ENCODE data around the gene GPI.
"Not testable (repeated sequence)": the region's sequence is repeated elsewhere in the genome, so short reads cannot be mapped to it uniquely, and the experiment has no call there.

Gene GPI

GRCh38 chr19:34370117-34370516 lies 5.1 kb downstream of the GPI start:
- no peak for DNase-seq

GRCh38 chr19:34370983-34371382 lies 6.0 kb downstream of the GPI start:
- no peak for DNase-seq

DNA sequence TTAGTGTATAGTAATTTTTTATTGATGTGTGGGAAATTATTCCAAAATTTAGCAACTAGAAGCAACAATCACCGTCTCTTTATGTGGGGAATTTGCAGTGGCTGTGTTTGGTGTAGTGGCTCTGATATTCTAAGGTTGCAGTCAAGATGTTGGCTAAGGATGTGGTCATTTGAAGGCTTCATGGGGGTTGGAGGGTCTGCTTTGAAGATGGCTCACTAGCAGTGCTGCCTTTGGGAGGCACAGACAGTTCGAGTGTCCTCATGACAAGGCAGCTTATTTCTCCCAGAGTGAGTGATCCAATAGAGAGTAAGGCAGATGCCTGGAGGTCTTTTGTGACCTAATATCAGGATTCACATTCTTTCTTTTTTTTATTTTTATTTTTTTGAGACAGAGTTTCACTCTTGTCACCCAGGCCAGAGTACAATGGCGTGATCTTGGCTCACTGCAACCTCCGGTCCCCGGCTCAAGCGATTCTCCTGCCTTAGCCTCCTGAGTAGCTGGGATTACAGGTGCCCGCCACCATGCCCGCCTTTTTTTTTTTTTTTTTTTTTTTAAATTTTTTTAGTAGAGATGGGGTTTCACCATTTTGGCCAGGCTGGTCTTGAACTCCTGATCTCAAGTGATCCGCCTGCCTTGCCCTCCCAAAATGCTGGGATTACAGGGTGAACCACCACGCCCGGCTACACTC lies 8.7 kb downstream of the GPI start:
- no peak for DNase-seq

- DNase-seq = no peak
Measured at GRCh38 chr19:34375598-34375997, 10.6 kb downstream of the GPI start.

- DNase-seq = no peak
Measured at GRCh38 chr19:34380639-34381241, 15.7 kb downstream of the GPI start.

DNA sequence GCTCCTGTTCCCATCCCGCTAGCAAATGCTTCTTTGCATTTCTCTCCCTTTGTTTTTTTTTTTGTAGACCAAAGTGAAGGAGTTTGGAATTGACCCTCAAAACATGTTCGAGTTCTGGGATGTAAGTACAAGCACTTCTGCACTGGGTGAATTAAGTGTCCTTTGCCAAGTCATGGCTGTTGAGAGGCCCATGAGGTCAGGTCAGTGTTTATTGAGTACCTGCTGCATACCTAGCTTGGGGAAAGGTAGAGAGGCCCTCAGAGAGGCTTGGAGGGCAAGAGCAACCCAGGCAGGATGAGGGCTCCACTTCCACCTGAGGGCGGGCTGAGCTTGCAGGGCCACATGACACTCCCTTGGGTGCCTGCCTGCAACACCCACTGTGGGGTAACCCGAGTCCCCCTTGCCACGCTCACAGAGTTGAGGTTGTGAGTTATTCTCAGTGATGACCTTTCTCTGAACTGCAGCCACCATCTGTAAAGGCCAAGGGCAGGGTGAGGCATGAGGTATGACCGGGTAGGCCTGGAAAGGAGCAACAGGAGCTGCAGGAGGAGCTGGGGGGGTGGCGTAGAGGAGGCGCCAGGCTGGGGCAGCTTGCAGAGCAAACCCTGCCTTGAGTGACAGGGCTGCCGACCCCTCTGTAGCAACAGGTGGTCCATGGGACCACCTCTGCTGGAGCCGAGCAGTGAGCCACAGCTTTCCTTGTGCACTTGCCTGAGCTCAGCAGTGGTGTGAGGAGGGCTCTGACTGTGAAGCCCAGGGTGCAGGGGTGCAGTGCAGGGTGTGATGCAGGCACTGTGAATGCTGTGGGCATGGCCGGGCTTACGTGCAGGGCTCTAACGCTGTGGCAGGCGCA lies 16.6 kb downstream of the GPI start:
- no peak for DNase-seq

- no peak for DNase-seq
Measured at GRCh38 chr19:34382471-34382870, 17.5 kb downstream of the GPI start.

DNA sequence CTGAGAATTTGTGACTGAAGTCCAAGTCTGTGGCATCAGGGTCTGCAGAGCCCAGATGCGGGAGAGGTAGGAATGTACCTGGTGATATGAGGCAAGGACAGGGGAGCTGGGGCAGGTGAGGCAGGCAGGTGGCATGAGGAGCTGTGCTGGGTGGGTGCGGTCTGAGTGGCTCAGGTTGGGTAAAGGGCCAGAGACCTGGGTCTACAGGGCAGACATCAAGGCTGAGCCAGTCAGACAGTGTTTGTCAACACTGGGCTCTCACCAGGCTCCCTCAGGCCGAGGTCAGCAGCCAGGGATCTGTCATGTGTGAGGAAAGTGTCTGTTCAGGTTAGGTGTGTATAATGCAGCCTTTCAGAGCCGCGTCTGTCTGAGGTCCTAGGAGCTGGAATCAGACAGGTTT lies 18.6 kb downstream of the GPI start:
- no peak for DNase-seq

DNA sequence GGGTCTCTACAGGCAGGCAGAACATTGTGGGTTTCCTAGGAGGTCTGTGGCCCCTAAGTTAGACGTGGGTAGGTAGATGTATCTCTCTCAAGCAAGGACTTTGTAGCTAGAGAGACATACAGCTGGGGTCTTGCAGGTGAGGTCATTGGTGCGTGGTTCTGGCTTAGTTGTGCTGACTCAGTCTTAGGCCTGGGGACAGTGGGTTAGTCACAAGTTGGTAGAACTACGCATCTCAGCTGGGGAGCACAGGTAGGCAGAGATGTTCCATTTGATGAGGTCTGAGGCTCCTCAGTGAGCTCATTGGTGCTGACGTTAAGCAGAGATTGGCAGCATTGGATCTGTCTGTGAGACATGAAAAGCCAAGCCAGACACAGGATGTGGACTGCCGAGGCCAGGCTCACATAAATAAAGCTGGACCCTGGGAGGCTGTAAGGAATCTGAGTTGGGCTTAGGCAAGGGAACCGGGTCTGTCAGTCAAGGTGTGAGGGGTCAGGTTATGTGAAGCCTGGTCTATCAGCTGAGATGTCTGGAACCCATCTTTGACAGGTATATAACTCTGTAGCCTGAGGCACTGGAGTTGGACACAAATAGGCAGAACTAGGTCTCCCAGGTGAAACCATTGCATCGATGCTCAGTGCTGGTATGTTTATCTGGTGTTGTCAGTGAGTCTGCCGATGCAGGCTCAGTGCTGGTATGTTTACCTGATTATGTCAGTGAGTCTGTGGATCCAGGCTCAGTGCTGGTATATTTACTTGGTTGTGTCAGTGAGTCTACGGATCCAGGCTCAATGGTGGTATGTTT lies 21.8 kb downstream of the GPI start:
- no peak for DNase-seq

- DNase-seq = no peak
Measured at GRCh38 chr19:34387446-34387810, 22.4 kb downstream of the GPI start.

DNA sequence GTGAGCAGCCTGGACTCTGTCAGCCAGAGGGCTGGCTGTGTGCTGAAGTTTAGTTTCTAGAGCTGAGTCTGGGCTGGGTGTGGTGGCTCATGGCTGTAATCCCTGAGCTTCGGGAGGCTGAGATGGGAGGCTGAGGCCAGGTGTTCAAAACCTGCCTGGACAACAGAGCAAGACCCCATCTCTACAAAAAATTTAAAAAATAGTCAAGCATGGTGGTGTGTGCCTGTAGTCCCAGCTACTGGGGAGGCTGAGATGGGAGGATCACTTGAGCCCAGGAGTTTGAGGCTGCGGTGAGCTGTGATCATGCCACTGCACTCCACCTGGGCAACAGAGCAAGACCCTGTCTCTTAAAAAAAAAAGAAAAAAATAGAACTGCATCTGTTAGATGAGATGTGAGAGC lies 23.7 kb downstream of the GPI start:
- DNase-seq = not testable (repeated sequence)

DNA sequence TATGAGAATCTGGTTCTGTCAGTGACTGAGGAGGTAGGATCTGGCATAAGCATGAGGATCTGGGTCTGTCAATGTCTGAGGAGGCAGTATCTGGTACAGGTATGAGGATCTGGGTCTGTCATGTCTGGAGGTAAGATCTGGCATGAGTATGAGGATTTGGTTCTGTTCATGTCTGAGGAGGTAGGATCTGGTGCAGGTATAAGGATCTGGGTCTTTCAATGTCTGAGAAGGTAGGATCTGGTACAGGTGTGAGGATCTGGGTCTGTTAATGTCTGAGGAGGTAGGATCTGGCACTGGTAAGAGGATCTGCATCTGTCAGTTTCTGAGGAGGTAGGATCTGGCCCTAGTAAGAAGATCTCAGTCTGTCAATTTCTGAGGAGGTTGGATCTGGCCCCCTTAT lies 26.8 kb downstream of the GPI start:
- no peak for DNase-seq

GRCh38 chr19:34393031-34393430 lies 28.0 kb downstream of the GPI start:
- no peak for DNase-seq

DNA sequence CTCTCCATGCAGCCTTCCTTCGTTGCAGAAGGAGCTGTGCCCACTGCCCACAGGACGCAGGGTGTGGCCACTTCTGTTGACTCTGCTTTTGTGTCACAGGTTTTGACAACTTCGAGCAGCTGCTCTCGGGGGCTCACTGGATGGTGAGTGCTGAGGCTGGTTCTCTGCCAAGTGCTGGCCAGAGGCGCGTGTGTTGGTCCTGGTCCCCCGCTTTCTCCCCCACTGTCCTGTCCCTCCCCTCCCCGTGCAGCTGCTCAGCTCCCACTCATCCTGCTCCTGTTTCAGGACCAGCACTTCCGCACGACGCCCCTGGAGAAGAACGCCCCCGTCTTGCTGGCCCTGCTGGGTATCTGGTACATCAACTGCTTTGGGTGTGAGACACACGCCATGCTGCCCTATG lies 28.6 kb downstream of the GPI start:
- DNase-seq = no peak

DNA sequence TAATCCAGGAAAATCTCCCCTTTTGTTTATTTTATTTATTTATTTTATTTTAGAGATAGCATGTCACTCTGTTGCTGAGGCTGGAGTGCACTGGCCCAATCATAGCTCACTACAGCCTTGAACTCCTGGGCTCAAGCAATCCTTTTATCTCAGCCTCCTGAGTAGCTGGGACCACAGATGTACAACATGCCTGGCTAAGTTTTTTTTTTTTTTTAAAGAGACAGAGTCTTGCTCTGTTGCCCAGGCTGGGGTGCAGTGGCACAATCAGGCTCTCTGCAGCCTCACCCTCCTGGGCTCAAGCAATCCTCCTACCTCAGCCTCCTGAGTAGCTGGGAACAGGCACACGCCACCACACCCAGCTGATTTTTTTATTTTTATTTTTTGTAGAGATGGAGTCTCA lies 32.9 kb downstream of the GPI start:
- DNase-seq = no peak

DNA sequence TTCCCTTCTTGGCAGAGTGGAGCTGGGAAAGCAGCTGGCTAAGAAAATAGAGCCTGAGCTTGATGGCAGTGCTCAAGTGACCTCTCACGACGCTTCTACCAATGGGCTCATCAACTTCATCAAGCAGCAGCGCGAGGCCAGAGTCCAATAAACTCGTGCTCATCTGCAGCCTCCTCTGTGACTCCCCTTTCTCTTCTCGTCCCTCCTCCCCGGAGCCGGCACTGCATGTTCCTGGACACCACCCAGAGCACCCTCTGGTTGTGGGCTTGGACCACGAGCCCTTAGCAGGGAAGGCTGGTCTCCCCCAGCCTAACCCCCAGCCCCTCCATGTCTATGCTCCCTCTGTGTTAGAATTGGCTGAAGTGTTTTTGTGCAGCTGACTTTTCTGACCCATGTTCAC lies 34.9 kb downstream of the GPI start:
- DNase-seq = no peak

DNA sequence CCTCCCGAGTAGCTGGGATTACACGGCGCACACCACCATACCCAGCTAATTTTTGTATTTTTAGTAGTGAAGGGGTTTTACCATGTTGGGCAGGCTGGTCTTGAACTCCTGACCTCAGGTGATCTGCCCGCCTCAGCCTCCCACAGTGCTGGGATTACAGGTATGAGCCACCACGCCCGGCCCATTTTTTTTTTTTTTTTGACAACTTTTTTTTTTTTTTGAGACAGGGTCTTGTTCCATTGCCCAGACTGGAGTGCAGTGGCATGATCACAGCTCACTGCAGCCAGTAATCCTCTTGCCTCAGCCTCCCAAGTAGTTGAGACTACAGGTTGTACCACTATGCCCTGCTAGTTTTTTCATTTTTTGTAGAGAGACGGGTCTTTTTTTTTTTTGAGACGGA lies 35.8 kb downstream of the GPI start:
- DNase-seq = not testable (repeated sequence)

DNA sequence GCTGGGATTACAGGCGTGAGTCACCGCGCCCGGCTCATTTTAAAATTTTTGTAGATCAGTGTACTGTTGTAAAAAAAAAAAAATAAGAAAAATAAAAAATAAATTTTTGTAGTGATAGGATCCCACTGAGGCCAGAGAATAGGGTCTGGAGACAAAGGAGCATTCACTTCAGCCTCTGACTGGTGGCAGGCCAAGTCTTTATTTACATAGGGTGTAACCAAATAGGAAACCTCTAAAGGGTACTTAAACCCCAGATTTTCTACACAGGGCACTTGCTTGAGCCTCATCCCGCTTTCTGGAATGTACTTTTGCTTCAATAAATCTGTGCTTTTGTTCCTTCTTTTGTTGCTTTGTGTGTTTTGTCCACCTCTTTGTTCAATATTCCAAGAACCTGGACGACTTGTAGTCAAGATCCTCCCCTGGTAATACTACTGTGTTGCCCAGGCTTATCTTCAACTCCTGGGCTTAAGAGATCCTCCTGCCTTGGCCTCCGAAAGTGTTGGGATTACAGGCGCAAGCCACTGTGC lies 37.1 kb downstream of the GPI start:
- no peak for DNase-seq

- no peak for DNase-seq
Measured at GRCh38 chr19:34403784-34404108, 38.8 kb downstream of the GPI start.

DNA sequence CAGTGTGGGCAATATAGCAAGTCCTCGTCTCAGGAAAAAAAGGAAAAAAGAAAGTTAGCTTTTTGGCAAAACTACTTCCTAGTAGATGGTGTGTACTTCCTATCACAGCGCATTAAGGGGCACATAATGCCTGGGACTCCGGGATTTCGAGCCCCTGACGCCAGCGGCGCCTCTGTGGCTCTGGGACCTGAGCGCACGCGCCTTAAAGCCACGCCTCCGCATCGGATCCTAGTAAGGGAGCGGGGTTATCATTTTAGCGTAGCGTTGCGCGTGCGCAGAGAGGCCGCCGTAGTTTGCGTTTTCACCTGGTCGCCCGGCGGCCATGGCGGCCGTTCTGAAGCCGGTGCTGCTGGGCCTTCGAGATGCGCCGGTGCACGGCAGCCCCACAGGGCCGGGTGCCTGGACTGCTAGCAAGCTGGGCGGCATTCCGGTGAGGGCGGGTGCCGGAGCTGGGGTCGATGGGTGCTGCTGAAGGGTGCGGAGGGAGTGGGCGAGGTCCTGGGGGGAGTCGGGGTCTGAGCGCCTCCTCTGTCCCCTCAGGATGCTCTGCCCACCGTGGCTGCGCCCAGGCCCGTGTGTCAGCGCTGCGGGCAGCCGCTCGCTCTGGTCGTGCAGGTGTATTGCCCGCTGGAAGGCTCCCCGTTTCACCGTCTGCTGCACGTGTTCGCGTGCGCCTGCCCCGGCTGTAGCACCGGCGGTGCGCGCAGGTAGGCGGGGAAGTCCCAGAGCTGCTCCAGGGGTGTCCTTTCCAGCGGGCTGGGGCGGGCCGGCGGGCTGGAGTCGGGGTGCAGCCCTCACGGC lies 39.3 kb downstream of the GPI start, which contains the start of gene PDCD2L:
TSS of gene PDCD2L (plus strand) at position 291 of the 801 bp plus-strand sequence. CDS start at position 323, 32 bp downstream.
- DNase-seq = peak; percentile 97

DNA sequence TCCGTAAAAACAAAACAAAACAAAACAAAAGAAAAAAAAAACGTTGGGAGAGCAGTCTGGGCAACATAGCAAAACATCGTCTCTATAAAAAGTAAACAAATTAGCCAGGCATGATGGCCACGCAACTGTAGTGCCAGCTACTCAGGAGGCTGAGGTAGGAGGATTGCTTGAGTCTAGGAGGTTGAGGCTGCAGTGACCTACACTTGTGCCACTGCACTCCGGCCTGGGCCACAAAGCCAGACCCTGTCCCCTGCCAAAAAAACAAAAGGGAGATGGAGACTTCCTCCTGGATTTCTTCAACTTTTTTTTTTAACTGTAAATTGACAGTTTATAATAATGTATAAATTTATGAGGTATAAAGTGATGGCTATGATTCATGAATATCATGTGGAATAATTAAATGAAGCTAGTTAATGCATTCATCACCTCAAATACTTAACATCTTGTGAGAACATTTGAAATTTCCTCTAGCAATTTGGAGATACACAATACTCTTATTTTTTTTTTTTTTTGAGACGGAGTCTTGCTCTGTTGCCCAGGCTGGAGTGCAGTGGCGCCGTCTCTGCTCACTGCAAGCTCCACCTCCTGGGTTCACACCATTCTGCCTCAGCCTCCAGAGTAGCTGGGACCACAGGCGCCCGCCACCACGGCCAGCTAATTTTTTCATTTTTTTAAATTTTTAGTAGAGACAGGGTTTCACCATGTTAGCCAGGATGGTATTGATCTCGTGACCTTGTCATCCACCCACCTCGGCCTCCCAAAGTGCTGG lies 41.1 kb downstream of the GPI start:
- no peak for DNase-seq
